H1 (cell line): Measurements from ENCODE around the gene OLFML2B. TPM values are rescaled to one million over a fixed set of nuclear protein-coding genes. Genes with fewer than 3 reads are reported as not detected.

Source experiments
- CTCF ChIA-PET: fragments of 300-600 bp; sonication (Branson Sonifier 250); formaldehyde crosslinking; loops from one replicate; lab custom pipeline; 2021; ENCODE audit not compliant: partially characterized antibody; lab: Charles Lee
- POLR2A ChIA-PET: fragments of 300-600 bp; sonication (Branson Sonifier 250); formaldehyde crosslinking; loops from one replicate; lab custom pipeline; 2021; ENCODE audit warnings: inconsistent platforms; ENCODE audit not compliant: partially characterized antibody; lab: Charles Lee
- DNase-seq, 2 experiments: peaks; one replicate each; pipeline versions ENCODE4 v3.0.0 to v3.0.0-alpha.2; 2010 to 2022; ENCODE audit warnings: low spot score in 2 of 2, low read depth in 1 of 2, mixed read lengths in 1 of 2
- FAIRE-seq: peaks from 2 replicates; lab custom pipeline; 2011; peaks lifted over from hg19 to GRCh38; lab: Jason Lieb, UNC
- H2AFZ ChIP-seq: 2 replicates; pipeline ENCODE4 v1.8.1; 2012; ENCODE audit warnings: low read length, inconsistent platforms
- H2AK5ac ChIP-seq: 2 replicates; pipeline ENCODE4 v1.6.1; 2013; ENCODE audit warnings: low read depth, low read length
- H2BK120ac ChIP-seq: replicated peaks from 2 replicates; pipeline ENCODE3; 2013; ENCODE audit warnings: low read depth, low read length, inconsistent platforms
- H2BK12ac ChIP-seq: 2 replicates; pipeline ENCODE4 v1.6.1; 2013; ENCODE audit warnings: low read depth, low read length
- H2BK15ac ChIP-seq: 2 replicates; pipeline ENCODE4 v1.6.1; 2013; ENCODE audit warnings: low read length
- H2BK20ac ChIP-seq: 2 replicates; pipeline ENCODE4 v1.6.1; 2013; ENCODE audit warnings: low read length
- H2BK5ac ChIP-seq: 2 replicates; pipeline ENCODE4 v1.6.1; 2013; ENCODE audit warnings: low read depth, low read length
- H3K14ac ChIP-seq: 2 replicates; pipeline ENCODE4 v1.6.1; 2013; ENCODE audit warnings: inconsistent platforms; ENCODE audit not compliant: insufficient read length
- H3K18ac ChIP-seq: 2 replicates; pipeline ENCODE4 v1.6.1; 2013; ENCODE audit warnings: low read length; ENCODE audit errors: extremely low read depth
- H3K23ac ChIP-seq: 2 replicates; pipeline ENCODE4 v1.6.1; 2013; ENCODE audit warnings: inconsistent platforms; ENCODE audit not compliant: insufficient read length
- H3K23me2 ChIP-seq: 2 replicates; pipeline ENCODE4 v1.6.1; 2013; ENCODE audit warnings: low read depth, low read length
- H3K27ac ChIP-seq: 2 replicates; pipeline ENCODE4 v1.6.1; 2011; ENCODE audit warnings: low read depth, low read length, inconsistent platforms
- H3K27me3 ChIP-seq, 4 experiments: replicated peaks in 1 of 4; 1 replicate in 1 of 4; 2 replicates in 3 of 4; pipeline versions ENCODE4 v1.6.1 to v1.8.1; 2011 to 2013; ENCODE audit warnings: low read length in 3 of 4, mild to moderate bottlenecking in 3 of 4, inconsistent platforms in 2 of 4, mixed read lengths in 2 of 4, moderate library complexity in 1 of 4; ENCODE audit not compliant: control insufficient read depth in 3 of 4, insufficient read depth in 3 of 4; ENCODE audit errors: extremely low read depth in 1 of 4
- H3K36me3 ChIP-seq, 4 experiments: 2 replicates each; pipeline versions ENCODE4 v1.6.1 to v1.8.1; 2011 to 2013; ENCODE audit warnings: mild to moderate bottlenecking in 4 of 4, low read length in 3 of 4, moderate library complexity in 2 of 4, control low read depth in 1 of 4, inconsistent platforms in 1 of 4; ENCODE audit not compliant: insufficient read depth in 4 of 4, control insufficient read depth in 2 of 4
- H3K4ac ChIP-seq: replicated peaks from 2 replicates; pipeline ENCODE3; 2013; ENCODE audit warnings: low read length, low read depth, mixed read lengths, inconsistent platforms; ENCODE audit not compliant: insufficient read length
- H3K4me1 ChIP-seq, 4 experiments: replicated peaks in 1 of 4; 1 replicate in 1 of 4; 2 replicates in 3 of 4; pipeline versions ENCODE4 v1.6.1 to v1.8.1; 2011 to 2013; ENCODE audit warnings: low read length in 3 of 4, inconsistent platforms in 2 of 4, mixed read lengths in 1 of 4; ENCODE audit not compliant: insufficient read depth in 4 of 4, control insufficient read depth in 3 of 4
- H3K4me2 ChIP-seq, 2 experiments: 2 replicates each; pipeline versions ENCODE4 v1.6.1 to v1.8.1; 2011 to 2013; ENCODE audit warnings: low read depth in 2 of 2, low read length in 2 of 2, control low read depth in 1 of 2, inconsistent platforms in 1 of 2, mild to moderate bottlenecking in 1 of 2; ENCODE audit not compliant: insufficient read depth in 1 of 2
- H3K4me3 ChIP-seq, 4 experiments: fragments of 200-600, 300-600 bp in 1 of 4; sonication (generic), shearing (Covaris generic), sonication (Bioruptor Twin) in 1 of 4; 2 replicates each; pipeline versions ENCODE4 v1.5.1 to v1.8.1; 2011 to 2016; ENCODE audit warnings: low read length in 4 of 4, low read depth in 3 of 4, control low read depth in 2 of 4, inconsistent platforms in 2 of 4, mild to moderate bottlenecking in 2 of 4, mixed read lengths in 1 of 4, moderate library complexity in 1 of 4; ENCODE audit not compliant: insufficient read depth in 2 of 4; ENCODE audit errors: extremely low read depth in 1 of 4
- H3K56ac ChIP-seq: replicated peaks from 2 replicates; pipeline ENCODE3; 2013; ENCODE audit warnings: low read depth, mild to moderate bottlenecking, mixed read lengths, low read length, inconsistent platforms; ENCODE audit not compliant: insufficient read length
- H3K79me1 ChIP-seq: 2 replicates; pipeline ENCODE4 v1.6.1; 2013; ENCODE audit warnings: low read depth, low read length, control low read depth
- H3K79me2 ChIP-seq, 2 experiments: 2 replicates each; pipeline versions ENCODE4 v1.6.1 to v1.8.1; 2012 to 2013; ENCODE audit warnings: low read length in 2 of 2, mild to moderate bottlenecking in 2 of 2, inconsistent platforms in 1 of 2; ENCODE audit not compliant: insufficient read depth in 2 of 2, control insufficient read depth in 1 of 2
- H3K9ac ChIP-seq, 4 experiments: replicated peaks in 1 of 4; 1 replicate in 1 of 4; 2 replicates in 3 of 4; pipeline versions ENCODE4 v1.6.1 to v1.8.1; 2011 to 2013; ENCODE audit warnings: low read depth in 3 of 4, low read length in 3 of 4, control low read depth in 2 of 4, mild to moderate bottlenecking in 2 of 4, moderate library complexity in 2 of 4, inconsistent platforms in 1 of 4; ENCODE audit errors: extremely low read depth in 1 of 4
- H3K9me3 ChIP-seq, 2 experiments: 2 replicates each; pipeline versions ENCODE4 v1.6.1 to v1.8.1; 2012 to 2013; ENCODE audit warnings: mild to moderate bottlenecking in 2 of 2, moderate library complexity in 2 of 2, control low read depth in 1 of 2, inconsistent platforms in 1 of 2, low read depth in 1 of 2, low read length in 1 of 2, mixed read lengths in 1 of 2; ENCODE audit not compliant: insufficient read depth in 2 of 2
- H4K20me1 ChIP-seq, 2 experiments: replicated peaks in 1 of 2; 2 replicates each; pipeline versions ENCODE3 to v1.8.1; 2011 to 2013; ENCODE audit warnings: inconsistent platforms in 2 of 2, low read length in 2 of 2, mild to moderate bottlenecking in 1 of 2; ENCODE audit not compliant: insufficient read depth in 2 of 2, control insufficient read depth in 1 of 2
- H4K5ac ChIP-seq: 2 replicates; pipeline ENCODE4 v1.6.1; 2013; ENCODE audit warnings: low read length, low read depth, mixed read lengths, inconsistent platforms; ENCODE audit not compliant: insufficient read length
- H4K8ac ChIP-seq: 2 replicates; pipeline ENCODE4 v1.8.0; 2013; ENCODE audit warnings: mild to moderate bottlenecking, moderate library complexity, low read length, inconsistent platforms; ENCODE audit not compliant: insufficient read depth; ENCODE audit errors: extremely low read depth
- H4K91ac ChIP-seq: replicated peaks from 2 replicates; pipeline ENCODE3; 2013; ENCODE audit warnings: low read length, mixed read lengths, inconsistent platforms; ENCODE audit not compliant: insufficient read length
- CBX5 ChIP-seq: fragments of 300-800, 300-1000 bp; sonication (generic); IDR thresholded peaks from 2 replicates; pipeline ENCODE4 v1.7.1; 2016; ENCODE audit warnings: antibody characterized with exemption, low read length, low read depth
- EZH2 ChIP-seq: fragments of 200-600 bp; sonication (generic); IDR thresholded peaks from 2 replicates; pipeline ENCODE4 v1.7.1; 2012; ENCODE audit warnings: low read depth, mild to moderate bottlenecking, moderate library complexity, low read length, inconsistent platforms; ENCODE audit not compliant: severe bottlenecking
- GTF2F1 ChIP-seq: IDR thresholded peaks from 2 replicates; pipeline ENCODE4 v1.6.1; 2012; ENCODE audit warnings: low read depth, low read length, improper control_type of control experiment, borderline replicate concordance
- PHF8 ChIP-seq: fragments of 200-600 bp; sonication (generic); conservative IDR thresholded peaks from 2 replicates; pipeline ENCODE4 v1.7.1; 2012; ENCODE audit warnings: low read depth, mild to moderate bottlenecking, inconsistent platforms, low read length, moderate library complexity
- POU5F1 ChIP-seq: IDR thresholded peaks from 2 replicates; pipeline ENCODE4 v1.6.1; 2011; ENCODE audit warnings: low read depth, mild to moderate bottlenecking, low read length, moderate library complexity
- RFX5 ChIP-seq: IDR thresholded peaks from 2 replicates; pipeline ENCODE4 v1.6.1; 2011; ENCODE audit warnings: low read depth, low read length, improper control_type of control experiment, borderline replicate concordance
- SAP30 ChIP-seq: fragments of 300-600 bp; sonication (generic); IDR thresholded peaks from 2 replicates; pipeline ENCODE4 v1.7.1; 2012; ENCODE audit warnings: low read length, moderate library complexity, mild to moderate bottlenecking, inconsistent platforms; ENCODE audit not compliant: insufficient read depth, insufficient replicate concordance
- SRF ChIP-seq: IDR thresholded peaks from 2 replicates; pipeline ENCODE4 v1.6.1; 2011; ENCODE audit warnings: mild to moderate bottlenecking, low read depth, low read length, moderate library complexity
- SUZ12 ChIP-seq: fragments of 200-600 bp; sonication (generic); IDR thresholded peaks from 2 replicates; pipeline ENCODE4 v1.6.1; 2012; ENCODE audit warnings: mild to moderate bottlenecking, inconsistent platforms, low read length, moderate library complexity, mixed read lengths
- WGBS, 2 experiments: shearing (Covaris generic) in 1 of 2; methylation state at CpG; one replicate each; pipeline versions ENCODE4 v1.1.6 to v1.1.7; 2013 to 2015; ENCODE audit warnings: low lambda C conversion rate in 2 of 2, mixed read lengths in 2 of 2, inconsistent platforms in 1 of 2, low coverage in 1 of 2, missing lambda C conversion rate in 1 of 2; ENCODE audit not compliant: insufficient replicate concordance in 2 of 2, insufficient coverage in 1 of 2, insufficient read length in 1 of 2; ENCODE audit errors: extremely low coverage in 1 of 2, missing lambda C conversion rate in 1 of 2; 5-methylcytosine and 5-hydroxymethylcytosine counted together
- polyA plus RNA-seq, 7 experiments: library from polyadenylated mRNA; depleted of rRNA in 3 of 7; stranded (reverse) in 5 of 7; unstranded in 2 of 7; fragments of >200 nt in 5 of 7; fragments of 200-250 nt in 2 of 7; gene quantifications; 1 replicate in 5 of 7; 2 replicates in 1 of 7; 4 replicates in 1 of 7; pipeline versions ENCODE4 v1.2.1 to v1.2.3, GENCODE V29; 2011 to 2013; ENCODE audit warnings: missing spikeins in 2 of 7, mixed read lengths in 2 of 7
- total RNA-seq: library from RNA; stranded (reverse); fragmentation: NEBNext Ultra II Directional; extraction: Animal tissue kit (Norgen Biotek cat#: 25700); gene quantifications from 2 replicates; pipeline ENCODE4 v1.2.1, GENCODE V29; 2021

Gene OLFML2B
- total and polyA plus RNA-seq, 2 of the 8 experiments (the other 6 are each of a cell fraction or from before 2014, with no cell fraction given), result 6.5 to 10.4 TPM

- H3K27ac ChIP-seq, result no peak overlapping the region
- no peaks in the 10 kb centered on the region for H3K36me3 ChIP-seq
- 92% methylated on average over 1 of the region's 1 CpG; no CpG with 5 or more reads in 1 of the 2 experiments for WGBS, 2 experiments
- DNase-seq, result no peak
- no peak overlapping the region for H2BK15ac ChIP-seq
- H4K20me1 ChIP-seq, result no peaks in the 10 kb centered on the region
- no peaks in the 10 kb centered on the region for H3K79me1 ChIP-seq
- no peak overlapping the region for H3K4me2 ChIP-seq
- H3K27me3 ChIP-seq, result no peaks in the 10 kb centered on the region
- no peak for FAIRE-seq
- no peaks in the 10 kb centered on the region for H3K79me2 ChIP-seq
- H3K9ac ChIP-seq, result no peak overlapping the region
- no peak overlapping the region for H2BK120ac ChIP-seq
- H4K5ac ChIP-seq, result no peak overlapping the region
- no peak overlapping the region for H3K4ac ChIP-seq
- no peak overlapping the region for H3K14ac ChIP-seq
- no peak overlapping the region for H2AK5ac ChIP-seq
- ChIA-PET POLR2A (interaction anchor here (0.6 to 1.0 kb wide), 2 partner anchors 28 to 479 kb away, joined by 3 read pairs; no protein-coding TSS in a partner anchor), CTCF (interaction anchor here (1.6 to 2.1 kb wide), 2 partner anchors 10 to 18 kb away, joined by 3 to 8 read pairs; partner anchors contain the start of gene OLFML2B)
- no peak overlapping the region for H2BK20ac ChIP-seq
- no peak overlapping the region for H2BK5ac ChIP-seq
- no peak overlapping the region for H3K4me3 ChIP-seq
- H3K56ac ChIP-seq, result no peak overlapping the region
- no peak overlapping the region for H3K18ac ChIP-seq
- H2BK12ac ChIP-seq, result no peak overlapping the region
- H4K91ac ChIP-seq, result no peak overlapping the region
- H3K9me3 ChIP-seq, result no peaks in the 10 kb centered on the region
- H2AFZ ChIP-seq, result no peak overlapping the region
- H3K23me2 ChIP-seq, result no peaks in the 10 kb centered on the region
- H4K8ac ChIP-seq, result no peak overlapping the region
- H3K23ac ChIP-seq, result no peak overlapping the region
- H3K4me1 ChIP-seq, result no peaks in the 10 kb centered on the region
- no peak for TF ChIP-seq SRF
- TF ChIP-seq POU5F1, result no peak
- TF ChIP-seq GTF2F1, result no peak
- TF ChIP-seq RFX5, result no peak
- TF ChIP-seq SAP30, result no peak
- TF ChIP-seq SUZ12, result no peak
- TF ChIP-seq EZH2, result no peak
- no peak for TF ChIP-seq CBX5
- no peak for TF ChIP-seq PHF8
Observed at GRCh38 chr1:162042361-162042760, 18.7 kb upstream of the OLFML2B start.
